ENCODE data around the gene PPP1R10.

Gene PPP1R10

DNA sequence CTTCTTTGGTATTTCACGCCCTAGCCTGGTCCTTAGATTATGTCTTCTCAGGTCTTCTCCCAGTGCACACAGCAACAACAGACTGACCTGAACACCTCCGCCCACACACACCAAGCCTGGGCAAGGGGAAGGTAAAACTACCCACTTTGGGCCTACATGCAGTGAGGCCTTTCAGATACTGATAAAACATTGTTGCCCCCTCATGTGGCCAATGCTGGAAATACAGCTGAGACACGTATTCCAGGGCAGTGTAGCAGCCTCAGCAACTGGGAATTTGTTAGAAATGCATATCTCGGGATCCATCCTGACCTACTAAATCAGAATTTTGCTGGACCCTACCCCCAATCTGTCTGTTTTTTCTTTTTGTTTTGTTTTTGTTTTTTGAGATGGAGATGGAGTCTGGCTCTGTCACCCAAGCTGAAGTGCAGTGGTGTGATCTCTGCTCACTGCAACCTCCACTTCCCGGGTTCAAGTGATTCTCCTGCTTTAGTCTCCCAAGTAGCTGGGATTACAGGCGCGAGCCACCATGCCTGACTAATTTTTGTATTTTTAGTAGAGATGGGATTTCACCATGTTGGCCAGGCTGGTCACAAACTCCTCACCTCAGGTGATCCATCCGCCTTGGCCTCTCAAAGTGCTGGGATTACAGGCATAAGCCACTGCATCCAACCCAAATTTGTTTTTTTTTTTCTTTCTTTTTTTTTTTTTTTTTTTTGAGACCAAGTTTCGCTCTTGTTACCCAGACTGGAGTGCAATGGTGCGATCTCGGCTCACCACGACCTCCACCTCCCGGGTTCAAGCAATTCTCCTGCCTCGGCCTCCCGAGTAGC, 19.5 kb downstream of the PPP1R10 start:
- DNase-seq, result peak; percentile 70

DNA sequence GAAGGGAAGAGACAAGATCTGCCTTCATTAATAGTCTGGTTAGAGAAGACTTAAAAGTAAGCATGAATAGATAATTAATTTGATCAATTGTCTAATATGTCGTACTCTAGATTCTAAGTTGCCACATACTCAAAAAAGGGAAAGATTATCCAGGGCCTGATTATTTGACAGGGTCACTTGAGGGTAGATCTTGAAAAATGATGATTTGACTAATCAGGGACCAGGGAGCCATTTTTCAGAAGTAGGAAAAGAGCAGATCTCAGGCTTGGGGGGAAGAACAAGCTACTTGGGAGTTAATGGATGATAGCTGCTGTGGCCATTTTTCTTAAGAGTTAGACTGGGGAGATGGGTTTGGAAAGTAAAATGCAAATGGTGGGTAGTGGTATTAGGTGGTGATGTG, 24.8 kb downstream of the PPP1R10 start:
- DNase-seq, result no peak

DNA sequence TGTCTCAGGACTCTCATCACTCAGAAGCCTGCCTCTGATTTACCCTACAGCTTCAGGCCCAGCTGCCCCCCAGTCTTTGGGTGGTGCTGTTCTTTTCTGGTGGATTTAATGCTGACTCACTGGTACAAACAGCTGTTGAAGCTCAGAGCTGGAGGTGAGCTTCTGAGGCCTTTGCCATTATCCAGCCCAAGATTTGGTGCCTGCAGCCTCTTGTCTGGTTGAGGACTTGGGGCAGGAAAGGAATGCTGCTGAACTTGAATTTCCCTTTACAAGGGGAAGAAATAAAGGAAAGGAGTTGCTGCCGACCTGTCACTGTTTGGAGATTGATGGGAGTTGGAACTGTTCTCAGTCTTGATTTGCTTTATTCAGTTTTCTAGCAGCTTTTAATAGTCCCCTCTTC, 26.0 kb downstream of the PPP1R10 start:
- DNase-seq, result no peak

DNA sequence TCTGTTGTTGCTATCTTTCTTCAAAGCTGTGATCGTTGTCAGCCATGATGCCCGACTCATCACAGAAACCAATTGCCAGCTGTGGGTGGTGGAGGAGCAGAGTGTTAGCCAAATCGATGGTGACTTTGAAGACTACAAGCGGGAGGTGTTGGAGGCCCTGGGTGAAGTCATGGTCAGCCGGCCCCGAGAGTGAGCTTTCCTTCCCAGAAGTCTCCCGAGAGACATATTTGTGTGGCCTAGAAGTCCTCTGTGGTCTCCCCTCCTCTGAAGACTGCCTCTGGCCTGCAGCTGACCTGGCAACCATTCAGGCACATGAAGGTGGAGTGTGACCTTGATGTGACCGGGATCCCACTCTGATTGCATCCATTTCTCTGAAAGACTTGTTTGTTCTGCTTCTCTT, 26.5 kb downstream of the PPP1R10 start:
- no peak for DNase-seq

DNA sequence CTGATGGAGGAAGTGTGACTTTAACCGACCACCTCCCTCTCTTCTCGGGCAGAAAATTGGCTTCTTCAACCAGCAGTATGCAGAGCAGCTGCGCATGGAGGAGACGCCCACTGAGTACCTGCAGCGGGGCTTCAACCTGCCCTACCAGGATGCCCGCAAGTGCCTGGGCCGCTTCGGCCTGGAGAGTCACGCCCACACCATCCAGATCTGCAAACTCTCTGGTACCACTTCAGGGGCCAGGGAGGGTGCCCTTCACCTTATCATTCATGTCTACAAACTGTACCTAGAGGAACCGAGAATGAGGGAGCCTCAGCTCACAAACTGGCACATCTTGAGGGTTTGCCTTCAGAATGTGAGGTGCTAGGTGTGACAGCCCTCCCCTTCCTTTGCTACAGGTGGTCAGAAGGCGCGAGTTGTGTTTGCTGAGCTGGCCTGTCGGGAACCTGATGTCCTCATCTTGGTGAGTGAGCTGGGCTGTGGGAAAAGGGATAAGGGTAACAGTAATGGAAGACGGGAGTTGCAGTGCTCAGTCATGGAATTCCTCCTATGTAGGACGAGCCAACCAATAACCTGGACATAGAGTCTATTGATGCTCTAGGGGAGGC, 27.2 kb downstream of the PPP1R10 start:
- DNase-seq, result no peak

DNA sequence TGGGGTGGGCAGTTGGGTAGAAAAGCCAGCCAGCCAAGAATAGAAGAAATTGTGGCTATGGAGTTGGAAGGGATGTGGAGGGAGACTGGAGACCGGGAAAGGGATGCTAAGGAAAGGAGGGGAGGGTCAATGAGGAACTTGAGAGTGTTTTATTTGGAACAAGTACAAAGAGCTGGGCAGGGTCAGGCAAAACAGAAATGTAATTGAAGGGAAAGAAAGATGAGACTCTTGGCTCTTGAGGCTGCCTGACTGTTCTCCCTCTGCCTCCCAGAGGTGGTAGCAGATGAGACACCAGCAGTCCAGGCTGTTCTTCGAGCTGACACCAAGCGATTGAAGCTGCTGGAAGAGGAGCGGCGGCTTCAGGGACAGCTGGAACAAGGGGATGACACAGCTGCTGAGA, 33.1 kb downstream of the PPP1R10 start:
- no peak for DNase-seq

DNA sequence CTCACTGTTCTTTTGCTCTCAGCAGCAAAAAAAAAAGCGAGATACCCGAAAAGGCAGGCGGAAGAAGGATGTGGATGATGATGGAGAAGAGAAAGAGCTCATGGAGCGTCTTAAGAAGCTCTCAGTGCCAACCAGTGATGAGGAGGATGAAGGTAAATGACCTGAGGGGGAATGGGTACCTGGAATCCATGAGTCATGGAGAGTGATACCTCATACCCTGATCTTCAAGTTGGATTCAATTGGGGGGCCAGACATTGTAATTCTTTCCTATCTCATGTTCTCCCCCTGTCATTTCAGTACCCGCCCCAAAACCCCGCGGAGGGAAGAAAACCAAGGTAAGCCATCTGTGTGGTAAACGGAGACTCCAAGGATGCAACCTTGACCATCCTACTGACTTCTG, 39.0 kb downstream of the PPP1R10 start:
- no peak for DNase-seq

DNA sequence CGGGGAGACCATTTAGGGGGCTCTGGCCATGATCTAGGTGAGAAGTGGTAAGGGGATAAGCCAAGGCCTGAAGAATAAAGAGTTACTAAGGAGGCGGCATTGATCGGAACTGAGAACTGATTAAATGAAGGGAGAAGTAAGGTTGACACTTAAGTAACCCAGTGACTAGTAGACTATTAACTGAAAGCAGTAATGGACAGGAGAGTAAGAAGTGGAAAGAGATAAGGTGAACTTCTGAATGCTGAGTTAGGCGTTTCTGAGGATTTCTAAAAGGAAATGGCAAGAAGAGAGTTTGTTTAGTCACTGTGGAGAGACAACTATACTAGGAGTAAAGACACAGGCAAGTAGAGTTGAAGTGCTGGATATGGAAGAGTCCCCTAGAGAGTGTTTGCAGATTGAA, 43.9 kb downstream of the PPP1R10 start:
- DNase-seq, result no peak

DNA sequence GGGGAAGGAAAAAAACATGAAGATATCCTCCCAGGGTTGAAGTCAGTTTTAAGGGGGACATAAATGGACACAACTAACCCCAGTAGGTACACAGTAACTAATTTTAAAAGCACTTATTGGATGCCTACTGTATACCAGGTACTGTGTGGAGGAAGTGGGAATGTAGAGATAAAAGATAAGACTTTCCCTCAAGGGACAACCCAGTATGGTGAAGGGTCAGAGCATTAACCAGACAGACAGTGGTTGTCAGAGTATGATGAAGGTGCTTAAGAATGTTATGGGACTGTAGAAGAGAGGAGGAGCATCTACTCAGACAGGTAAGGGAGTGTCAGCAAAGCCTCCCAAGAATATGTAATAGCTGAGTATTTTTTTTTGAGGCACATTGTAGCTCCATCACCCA, 44.9 kb downstream of the PPP1R10 start:
- DNase-seq, result no peak

DNA sequence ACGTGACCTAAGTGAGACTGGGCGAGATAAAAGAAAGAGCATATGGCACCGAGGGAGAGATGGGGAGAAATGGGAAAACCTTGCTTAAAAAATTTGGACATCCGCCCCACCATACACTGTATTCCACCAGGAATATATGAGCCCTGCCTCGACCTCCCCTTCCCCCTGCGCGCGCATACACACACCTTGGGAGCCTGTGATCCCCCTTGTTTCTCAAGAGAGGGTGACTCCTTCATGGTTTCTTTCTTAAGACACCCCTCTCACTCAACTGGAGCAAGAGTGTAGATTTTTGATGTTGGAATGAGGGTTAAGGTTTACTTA, 45.3 kb downstream of the PPP1R10 start:
- no peak for DNase-seq

DNA sequence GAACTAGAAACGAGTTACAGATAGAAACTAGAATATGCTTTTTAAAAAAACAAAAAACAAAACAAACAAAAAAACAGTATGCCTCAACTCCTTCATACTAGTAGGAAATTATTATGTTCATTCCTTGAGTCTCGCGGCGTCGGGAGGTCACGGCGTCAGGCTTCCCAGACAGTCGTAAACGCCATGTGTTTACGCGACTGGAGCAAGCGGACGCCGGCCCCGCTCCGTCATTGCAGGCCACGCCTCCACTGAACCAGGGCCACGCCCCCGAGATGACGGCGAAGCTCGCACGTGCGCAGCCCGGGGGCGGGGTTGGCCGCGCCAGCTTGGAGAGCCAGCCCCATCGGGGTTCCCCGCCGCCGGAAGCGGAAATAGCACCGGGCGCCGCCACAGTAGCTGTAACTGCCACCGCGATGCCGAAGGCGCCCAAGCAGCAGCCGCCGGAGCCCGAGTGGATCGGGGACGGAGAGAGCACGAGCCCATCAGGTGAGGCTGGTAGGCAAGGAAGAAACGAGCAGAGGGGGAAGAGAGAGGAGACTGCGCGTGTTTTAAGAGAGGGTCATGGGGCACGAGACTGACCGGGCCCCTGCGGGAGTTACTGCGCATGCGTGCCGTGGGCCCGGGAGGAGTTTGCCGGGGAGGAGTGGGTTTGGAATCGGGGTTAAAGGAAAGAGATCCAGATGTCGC, 45.8 kb downstream of the PPP1R10 start, which contains the start of gene ABCF1:
Gene ABCF1, plus strand, starts transcription at position 368 of the 687 bp plus-strand sequence. Its CDS starts 46 bp downstream, at position 414.
- peak; percentile 91 for DNase-seq

DNA sequence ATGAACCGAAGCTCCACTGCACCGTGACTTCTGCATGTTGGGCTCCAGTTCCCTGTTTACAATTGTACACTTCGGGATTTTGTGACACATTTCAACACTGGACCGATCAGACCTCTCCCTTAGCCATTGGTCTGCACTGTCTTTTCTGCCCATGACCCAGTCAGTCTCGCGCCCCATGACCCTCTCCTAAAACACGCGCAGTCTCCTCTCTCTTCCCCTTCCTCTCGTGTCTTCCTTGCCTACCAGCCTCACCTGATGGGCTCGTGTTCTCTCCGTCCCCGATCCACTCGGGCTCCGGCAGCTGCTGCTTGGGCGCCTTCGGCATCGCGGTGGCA, 46.3 kb downstream of the PPP1R10 start:
- no peak for DNase-seq

DNA sequence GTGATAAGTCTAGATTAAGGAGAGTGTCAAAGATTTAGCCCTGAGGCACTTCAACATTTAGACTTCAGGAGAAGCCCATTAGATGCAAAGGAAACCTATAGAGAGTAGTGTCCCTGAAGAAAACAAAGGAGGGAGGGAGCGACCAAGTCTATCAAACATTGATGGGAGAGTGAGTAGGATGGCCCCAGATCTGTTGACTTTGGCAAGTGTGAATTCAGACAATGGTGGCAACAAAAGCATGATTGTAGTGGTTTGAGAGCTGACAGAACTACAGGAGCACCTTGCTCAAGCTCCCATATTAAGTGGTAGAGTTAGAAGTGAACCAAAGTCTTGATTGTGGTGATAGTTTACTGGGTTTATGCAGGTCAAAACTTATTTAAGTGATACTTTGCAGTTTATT, 46.8 kb downstream of the PPP1R10 start:
- no peak for DNase-seq

DNA sequence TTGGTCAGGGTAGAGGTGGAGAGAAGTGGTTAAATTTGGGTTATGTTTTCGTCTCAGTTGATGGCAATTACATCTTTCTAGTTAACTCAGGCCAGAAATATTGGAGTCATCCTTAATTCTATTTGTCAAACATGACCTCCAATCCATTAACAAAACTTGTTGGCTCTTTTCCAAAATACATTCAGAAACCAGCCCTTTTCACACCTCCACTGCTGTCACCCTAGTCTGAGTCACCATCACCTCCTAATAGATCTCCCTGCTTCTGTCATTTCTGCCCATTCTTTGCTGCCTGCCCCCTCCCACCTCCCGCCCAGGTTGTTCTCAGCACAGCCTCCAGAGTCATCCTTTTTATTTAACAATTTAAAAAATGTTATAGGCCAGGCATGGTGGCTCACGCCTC, 48.8 kb downstream of the PPP1R10 start:
- no peak for DNase-seq

DNA sequence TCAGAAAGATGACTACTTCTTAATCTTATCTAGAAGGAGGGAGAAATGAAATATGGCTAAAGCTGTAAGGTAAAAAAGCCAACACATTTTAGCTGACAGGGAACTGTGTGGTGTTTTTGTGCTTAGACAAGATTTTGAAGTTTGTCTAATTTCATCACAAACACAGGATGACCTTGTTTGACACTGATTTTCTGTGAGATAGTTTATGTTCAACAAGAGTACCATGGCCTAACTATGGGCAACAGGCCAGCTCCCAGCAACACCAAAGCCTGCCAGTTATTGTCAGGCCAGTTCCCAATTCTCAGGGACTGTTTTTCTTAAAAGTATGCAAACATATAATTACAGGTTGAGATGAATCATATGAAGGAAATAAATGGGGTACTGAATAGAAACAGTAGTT, 51.3 kb downstream of the PPP1R10 start:
- DNase-seq, result no peak

DNA sequence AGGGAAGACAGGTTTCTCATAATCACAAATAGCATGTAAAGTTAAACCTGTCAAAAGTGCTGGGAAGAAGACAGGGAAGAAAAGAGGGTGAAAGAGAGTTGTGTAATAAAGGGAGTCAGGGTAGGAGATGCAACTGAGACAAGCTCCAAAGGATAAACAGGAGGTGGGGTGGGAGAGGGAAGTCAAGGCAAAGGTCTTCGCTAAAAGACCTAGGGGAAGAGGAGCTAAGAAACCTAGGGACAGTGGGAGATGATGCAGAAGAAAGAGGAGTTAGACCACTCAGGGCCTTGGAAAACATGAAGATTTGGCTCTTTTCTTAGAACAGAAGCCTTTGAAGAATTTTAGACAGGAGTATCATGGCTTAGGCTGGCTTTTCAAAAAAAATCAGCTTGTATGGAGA, 52.9 kb downstream of the PPP1R10 start:
- DNase-seq, result no peak

DNA sequence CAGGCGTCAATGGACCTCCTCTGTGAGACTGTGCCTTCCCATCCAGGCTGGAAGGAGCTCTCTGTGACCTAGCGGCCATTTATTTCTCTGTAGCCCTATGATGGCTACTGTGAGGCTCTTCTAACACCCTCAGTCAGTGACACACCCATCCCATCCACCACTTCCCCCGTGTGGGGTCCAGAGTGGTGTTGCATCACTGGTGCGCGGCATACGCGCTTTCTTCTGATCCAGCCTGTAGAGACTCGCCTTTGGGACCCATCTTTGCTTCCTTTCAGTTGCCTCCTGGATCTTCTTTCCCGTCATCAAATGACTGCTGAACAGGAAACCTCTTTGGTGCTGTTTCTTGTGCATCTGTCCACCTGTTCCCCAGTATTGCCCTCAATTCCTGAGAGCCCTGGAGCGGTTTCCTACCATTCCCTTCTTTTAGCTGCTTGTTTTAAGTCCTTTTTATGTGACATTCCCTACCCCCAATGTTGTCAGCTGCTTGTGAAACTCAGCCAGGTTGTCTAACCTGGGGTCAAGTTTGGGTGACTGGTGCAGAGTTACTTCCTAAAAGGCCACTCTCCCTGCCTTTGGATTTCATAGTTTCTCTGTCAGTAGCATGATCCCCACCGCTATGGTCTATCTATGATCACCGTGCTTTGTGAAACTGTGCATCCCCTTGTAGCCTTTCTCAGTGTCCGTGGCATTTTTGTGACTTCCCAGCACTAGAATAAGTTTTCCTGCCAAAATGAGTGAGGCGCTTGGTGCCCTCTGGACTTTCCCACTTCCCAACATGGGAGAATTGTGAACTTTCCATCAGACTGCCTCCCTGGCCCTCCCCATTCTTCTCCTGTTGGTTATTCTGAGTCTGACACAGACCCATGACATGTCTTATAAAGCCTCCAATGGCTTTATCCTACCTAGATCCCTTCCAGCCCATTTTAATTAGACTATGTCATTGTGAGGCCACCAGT, 54.3 kb downstream of the PPP1R10 start:
- DNase-seq, result no peak

DNA sequence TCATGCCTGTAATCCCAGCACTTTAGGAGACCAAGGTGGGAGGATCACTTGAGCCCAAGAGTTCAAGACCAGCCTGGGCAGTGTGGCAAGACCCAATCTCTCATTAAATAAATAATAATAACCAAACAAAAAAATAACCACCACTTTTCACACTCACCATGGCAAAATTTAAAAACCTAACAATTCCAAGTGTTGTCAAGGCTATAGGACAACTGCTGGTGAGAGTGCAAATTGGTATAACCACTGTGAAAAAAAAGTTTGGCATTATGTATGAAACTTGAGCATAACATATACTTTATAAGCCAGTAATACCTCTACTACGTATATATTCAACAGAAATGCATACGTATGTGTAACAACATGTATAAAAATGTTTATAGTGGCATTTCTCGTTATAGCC, 56.1 kb downstream of the PPP1R10 start:
- DNase-seq, result no peak

DNA sequence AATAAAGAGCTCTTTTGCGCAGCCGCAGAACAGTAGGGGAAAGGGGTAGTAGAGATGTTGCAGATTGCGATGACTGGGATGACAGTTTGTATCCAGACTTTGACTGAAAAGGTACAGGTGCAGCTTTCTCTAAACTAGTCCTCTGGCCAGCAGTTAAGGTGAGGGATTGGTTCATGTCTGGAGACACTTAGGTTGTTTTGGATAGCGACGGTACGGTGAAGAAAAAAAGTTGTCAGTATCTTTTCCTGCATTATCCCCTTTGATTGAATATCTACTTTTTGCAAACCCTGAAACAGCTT, 59.4 kb downstream of the PPP1R10 start:
- peak; percentile 13 for DNase-seq

DNA sequence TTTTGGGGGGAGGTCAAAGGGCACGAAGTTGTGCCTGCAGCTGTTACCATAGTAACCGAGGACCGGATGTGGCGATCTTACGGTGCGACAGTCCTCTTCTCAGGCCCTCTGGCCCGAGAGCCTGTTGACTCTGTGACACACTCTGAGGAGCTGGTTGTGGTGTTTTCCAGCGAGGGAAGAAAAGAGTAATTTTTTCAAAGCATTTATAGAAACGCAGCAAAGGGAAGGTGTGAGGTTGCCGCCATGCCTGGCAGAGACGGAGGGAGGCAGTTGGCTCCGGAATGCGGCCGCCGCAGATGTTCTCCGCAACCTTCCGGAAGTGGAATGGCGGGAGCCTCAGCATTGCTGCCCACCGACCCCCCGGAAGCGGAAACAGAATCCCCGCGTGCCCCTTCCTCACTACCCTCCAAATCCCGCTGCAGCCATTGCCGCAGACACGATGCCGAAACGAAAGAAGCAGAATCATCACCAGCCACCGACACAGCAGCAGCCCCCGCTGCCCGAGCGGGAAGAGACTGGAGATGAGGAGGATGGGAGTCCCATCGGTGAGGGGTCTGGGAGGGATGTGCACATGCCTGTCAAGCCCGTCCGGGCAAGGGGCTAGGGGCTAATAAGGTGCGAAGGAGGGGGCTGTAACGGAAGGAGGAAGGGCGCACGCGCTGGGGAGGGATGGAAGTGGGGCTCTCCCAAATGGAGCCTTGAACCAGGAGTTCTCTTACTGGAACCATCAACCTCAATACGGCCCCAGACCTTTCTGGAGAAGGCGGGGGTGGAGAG, 59.9 kb downstream of the PPP1R10 start, which contains the start of gene PRR3:
Gene PRR3, plus strand, starts transcription at position 390 of the 777 bp plus-strand sequence. Its CDS starts 50 bp downstream, at position 440.
- DNase-seq, result peak; percentile 72

DNA sequence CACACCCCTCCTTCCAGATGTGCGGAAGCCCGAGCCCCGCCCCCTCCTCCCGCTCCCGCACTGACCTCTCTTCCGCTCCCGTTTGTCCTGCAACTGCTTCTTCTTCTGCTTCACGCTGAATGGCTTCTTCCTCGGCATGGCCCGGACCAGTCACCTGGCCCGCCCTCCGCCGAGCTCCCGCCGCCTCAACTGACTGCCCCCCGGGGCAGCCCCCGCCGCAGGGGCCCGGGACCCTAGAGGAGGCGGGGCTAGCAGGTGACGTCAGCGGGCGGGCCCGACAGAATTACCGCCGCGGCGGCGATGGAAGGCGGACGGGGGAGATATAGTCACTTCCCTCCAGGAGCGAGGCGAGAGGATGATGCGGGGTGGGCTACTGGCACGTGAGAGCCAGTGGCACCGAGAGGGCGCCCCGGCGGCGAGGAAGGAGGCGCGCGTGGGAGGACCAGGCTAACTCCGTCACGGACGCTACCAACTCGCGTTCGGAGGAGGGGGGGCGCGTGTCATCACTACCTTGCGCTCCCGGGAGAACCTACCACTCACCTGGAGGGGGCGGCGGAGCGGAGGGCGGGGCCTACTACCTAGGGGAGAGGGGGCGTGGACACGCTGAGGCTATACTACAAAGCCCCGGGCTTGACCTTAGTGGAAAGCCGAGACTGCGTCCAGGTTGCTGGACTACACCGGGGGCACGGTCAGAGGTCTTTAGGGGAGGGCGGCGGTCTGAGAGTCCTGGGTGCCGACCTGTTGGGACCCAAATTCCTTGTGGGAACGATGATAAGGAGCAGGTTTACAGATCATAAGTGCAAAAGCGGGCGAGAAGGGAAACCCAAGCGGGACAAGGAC, 60.8 kb downstream of the PPP1R10 start, which contains the start of gene GNL1:
Gene GNL1, minus strand, starts transcription at position 424 of the 840 bp plus-strand sequence. Its CDS starts 286 bp downstream, at position 138.
- DNase-seq, result peak; percentile 45

DNA sequence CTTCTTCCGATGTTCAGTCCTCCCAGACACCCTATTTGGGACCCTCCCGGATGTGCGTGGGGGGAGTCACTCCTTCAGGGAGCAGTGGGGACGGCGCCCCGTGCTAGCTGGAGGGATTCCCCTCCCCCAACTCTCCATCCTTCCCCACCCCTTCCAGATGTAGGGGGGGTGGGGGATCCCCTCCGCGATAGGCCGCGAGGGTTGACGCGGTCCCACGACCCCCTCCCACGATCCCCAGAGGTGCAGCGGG, 61.3 kb downstream of the PPP1R10 start:
- no peak for DNase-seq

All from amniotic stem cell (primary cell).